K562 (cell line): ENCODE measurements around the gene LHCGR.

Source experiments
- RBFOX2 ChIP-seq: fragments of 200-400 bp; formaldehyde crosslinking; IDR thresholded peaks from 2 replicates; pipeline ENCODE4 v1.6.1; 2017; ENCODE audit warnings: low read depth, mild to moderate bottlenecking, low read length, moderate library complexity
- TF ChIP-seq, protein P1 (sequence below), 3 experiments: IDR thresholded peaks in 2 of 3; conservative IDR thresholded peaks in 1 of 3; 2 replicates each; pipeline ENCODE4 v1.5.1; 2011 to 2012; ENCODE audit warnings: low read length in 3 of 3, mild to moderate bottlenecking in 3 of 3, control low read depth in 2 of 3, improper control_type of control experiment in 1 of 3, inconsistent platforms in 1 of 3, low read depth in 1 of 3, mixed read lengths in 1 of 3, moderate library complexity in 1 of 3; ENCODE audit not compliant: insufficient read depth in 2 of 3

DNA sequence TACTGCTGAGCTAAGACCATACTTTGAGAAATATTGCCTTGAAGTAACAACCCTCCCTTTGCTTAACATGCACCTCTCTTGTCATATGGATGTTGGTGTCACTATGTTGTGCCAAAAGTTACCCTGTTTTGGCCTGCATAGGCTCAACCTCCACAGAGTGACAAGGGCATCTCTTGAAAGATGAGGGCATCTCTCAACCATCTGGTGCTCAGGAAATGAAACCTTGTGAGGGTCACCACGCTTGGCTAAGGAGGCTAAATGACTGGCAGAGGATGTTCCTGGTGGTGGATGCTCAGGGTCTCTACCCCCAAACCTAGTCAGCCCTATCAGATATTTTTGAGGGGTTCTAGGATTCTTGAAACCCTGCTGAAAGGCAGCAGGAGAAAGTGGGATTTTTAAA, 2.3 kb downstream of the LHCGR start:
- TF ChIP-seq, protein P1, sequence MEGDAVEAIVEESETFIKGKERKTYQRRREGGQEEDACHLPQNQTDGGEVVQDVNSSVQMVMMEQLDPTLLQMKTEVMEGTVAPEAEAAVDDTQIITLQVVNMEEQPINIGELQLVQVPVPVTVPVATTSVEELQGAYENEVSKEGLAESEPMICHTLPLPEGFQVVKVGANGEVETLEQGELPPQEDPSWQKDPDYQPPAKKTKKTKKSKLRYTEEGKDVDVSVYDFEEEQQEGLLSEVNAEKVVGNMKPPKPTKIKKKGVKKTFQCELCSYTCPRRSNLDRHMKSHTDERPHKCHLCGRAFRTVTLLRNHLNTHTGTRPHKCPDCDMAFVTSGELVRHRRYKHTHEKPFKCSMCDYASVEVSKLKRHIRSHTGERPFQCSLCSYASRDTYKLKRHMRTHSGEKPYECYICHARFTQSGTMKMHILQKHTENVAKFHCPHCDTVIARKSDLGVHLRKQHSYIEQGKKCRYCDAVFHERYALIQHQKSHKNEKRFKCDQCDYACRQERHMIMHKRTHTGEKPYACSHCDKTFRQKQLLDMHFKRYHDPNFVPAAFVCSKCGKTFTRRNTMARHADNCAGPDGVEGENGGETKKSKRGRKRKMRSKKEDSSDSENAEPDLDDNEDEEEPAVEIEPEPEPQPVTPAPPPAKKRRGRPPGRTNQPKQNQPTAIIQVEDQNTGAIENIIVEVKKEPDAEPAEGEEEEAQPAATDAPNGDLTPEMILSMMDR (IDR thresholded peaks at IDR 0.05 in 2 of 3, conservative IDR thresholded peaks at IDR 0.05 in 1 of 3; ENCODE audit: insufficient read depth in 2 of 3, low read depth in 1 of 3, low read length in 3 of 3), result no peak
- TF ChIP-seq RBFOX2, result no peak
